HepG2 (cell line): ENCODE results near the gene TFF1. TPM values are rescaled to one million over a fixed set of nuclear protein-coding genes. Genes with fewer than 3 reads are reported as not detected.
A peak's percentile ranks its signal among the peaks of the same experiment; 100 is the strongest.

ENCODE experiments used
- ATF2 ChIP-seq: sonication (generic); formaldehyde crosslinking; IDR thresholded peaks from 2 replicates; pipeline ENCODE4 v1.4.0; 2020; ENCODE audit warnings: missing genetic modification reagents
- CREB1 ChIP-seq, 2 experiments: fragments of 450-650 bp in 1 of 2; IDR thresholded peaks; 2 replicates each; pipeline ENCODE4 v1.6.1; 2016 to 2017; ENCODE audit warnings: control low read depth in 1 of 2, mild to moderate bottlenecking in 1 of 2, missing compliant biosample characterization in 1 of 2, missing genetic modification characterization in 1 of 2
- HNF1A ChIP-seq, 2 experiments: sonication (generic) in 1 of 2; formaldehyde crosslinking in 1 of 2; IDR thresholded peaks; 2 replicates each; pipeline versions ENCODE4 v1.4.0 to v1.6.1; 2016 to 2020; ENCODE audit warnings: borderline replicate concordance in 1 of 2, low read depth in 1 of 2, mild to moderate bottlenecking in 1 of 2, missing genetic modification reagents in 1 of 2
- HOXA7 ChIP-seq: sonication (generic); formaldehyde crosslinking; IDR thresholded peaks from 2 replicates; pipeline ENCODE4 v1.8.1; 2022; ENCODE audit warnings: mild to moderate bottlenecking, missing genetic modification reagents, moderate library complexity
- KDM5B ChIP-seq: sonication (generic); formaldehyde crosslinking; IDR thresholded peaks from 2 replicates; pipeline ENCODE4 v1.4.0; 2020; ENCODE audit warnings: missing genetic modification reagents, mild to moderate bottlenecking, borderline replicate concordance
- MNT ChIP-seq: fragments of 450-650 bp; IDR thresholded peaks from 2 replicates; pipeline ENCODE4 v1.6.1; 2016
- NFKB2 ChIP-seq: sonication (generic); formaldehyde crosslinking; IDR thresholded peaks from 2 replicates; pipeline ENCODE4 v1.4.0; 2020; ENCODE audit warnings: missing genetic modification reagents, borderline replicate concordance
- RELA ChIP-seq: sonication (generic); formaldehyde crosslinking; IDR thresholded peaks from 2 replicates; pipeline ENCODE4 v1.4.0; 2020; ENCODE audit warnings: missing genetic modification reagents
- SP1 ChIP-seq, 2 experiments: fragments of 450-650 bp in 1 of 2; sonication (generic) in 1 of 2; formaldehyde crosslinking in 1 of 2; IDR thresholded peaks; 2 replicates each; pipeline versions ENCODE4 v1.4.0 to v1.6.1; 2016 to 2020; ENCODE audit warnings: missing genetic modification reagents in 1 of 2
- SRSF4 ChIP-seq: fragments of 200-400 bp; formaldehyde crosslinking; IDR thresholded peaks from one replicate; pipeline ENCODE4 v1.6.1; 2018; ENCODE audit warnings: mild to moderate bottlenecking, low read depth, low read length, moderate library complexity; ENCODE audit not compliant: poor library complexity, severe bottlenecking
- ZFP37 ChIP-seq: sonication (generic); formaldehyde crosslinking; IDR thresholded peaks from 2 replicates; pipeline ENCODE4 v1.4.0; 2020; ENCODE audit warnings: missing genetic modification reagents, borderline replicate concordance
- ZFP82 ChIP-seq: sonication (generic); formaldehyde crosslinking; IDR thresholded peaks from 2 replicates; pipeline ENCODE4 v1.5.1; 2020; ENCODE audit warnings: mild to moderate bottlenecking, missing genetic modification reagents, borderline replicate concordance
- ZNF567 ChIP-seq: sonication (generic); formaldehyde crosslinking; IDR thresholded peaks from 2 replicates; pipeline ENCODE4 v1.8.1; 2023; ENCODE audit warnings: mild to moderate bottlenecking, missing genetic modification reagents, borderline replicate concordance
- ZNF646 ChIP-seq: sonication (generic); formaldehyde crosslinking; IDR thresholded peaks from 2 replicates; pipeline ENCODE4 v1.9.0; 2021; ENCODE audit warnings: mild to moderate bottlenecking, missing genetic modification reagents
- polyA plus RNA-seq, 8 experiments: library from polyadenylated mRNA; depleted of rRNA in 3 of 8; stranded (reverse) in 7 of 8; unstranded in 1 of 8; fragments of >200 nt; fragmentation: Illumina TruSeq in 4 of 8; extraction: Trizol in 4 of 8; gene quantifications; 2 replicates each; pipeline versions ENCODE4 v1.2.1 to v1.2.3, GENCODE V29; 2011 to 2016; ENCODE audit warnings: low read depth in 4 of 8, missing spikeins in 1 of 8, mixed read lengths in 1 of 8; ENCODE audit not compliant: insufficient read depth in 1 of 8
- total RNA-seq, 5 experiments: library from RNA; depleted of rRNA; stranded (reverse); fragments of >200 nt; fragmentation: Illumina TruSeq; extraction: Trizol; gene quantifications; 2 replicates each; pipeline ENCODE4 v1.2.3, GENCODE V29; 2016; ENCODE audit warnings: low read depth in 1 of 5

Gene TFF1
- total and polyA plus RNA-seq, 2 of the 13 experiments (the other 11 are each of a cell fraction or from before 2014, with no cell fraction given) = 0.24 to 19.4 TPM

- TF ChIP-seq CREB1 (IDR thresholded peaks at IDR 0.05) = no peak
- TF ChIP-seq CREB1 (CRISPR knock-in tag; IDR thresholded peaks at IDR 0.05) = no peak
- TF ChIP-seq RELA (CRISPR knock-in tag) = no peak
- TF ChIP-seq HOXA7 (CRISPR knock-in tag) = no peak
- TF ChIP-seq SRSF4 = no peak
- no peak for TF ChIP-seq ATF2 (CRISPR knock-in tag)
- no peak for TF ChIP-seq HNF1A (IDR thresholded peaks at IDR 0.05; ENCODE audit: low read depth)
- TF ChIP-seq HNF1A (CRISPR knock-in tag; IDR thresholded peaks at IDR 0.05; ENCODE audit: borderline replicate concordance) = no peak
- no peak for TF ChIP-seq SP1 (IDR thresholded peaks at IDR 0.05)
- TF ChIP-seq SP1 (CRISPR knock-in tag; IDR thresholded peaks at IDR 0.05) = no peak; the same call in 1 of the 2 replicates
- no peak for TF ChIP-seq ZNF567 (CRISPR knock-in tag)
- TF ChIP-seq ZFP82 (CRISPR knock-in tag) = no peak
- no peak for TF ChIP-seq ZFP37
- TF ChIP-seq NFKB2 = peak; percentile 80; the same call in 1 of the 2 replicates
- TF ChIP-seq KDM5B (CRISPR knock-in tag) = no peak
- no peak for TF ChIP-seq MNT
- TF ChIP-seq ZNF646 (CRISPR knock-in tag) = 0 out of 2 replicates have a peak, but pooled peaks have one; percentile 48
Measured at GRCh38 chr21:42315296-42315891, 50.9 kb downstream of the TFF1 start, which contains the start of gene TFF3 (continued).
